H9 (cell line): ENCODE data around the gene FUT8. TPM values are rescaled to one million over a fixed set of nuclear protein-coding genes. Genes with fewer than 3 reads are reported as not detected.

Experiments used
- DNase-seq: peaks from one replicate; pipeline ENCODE4 v3.0.0-alpha.2; 2017
- H2AFZ ChIP-seq: one replicate; pipeline ENCODE4 v1.6.1; 2013; ENCODE audit warnings: mild to moderate bottlenecking, low read length, control low read depth, moderate library complexity
- H2AK5ac ChIP-seq: 2 replicates; pipeline ENCODE4 v1.6.1; 2013; ENCODE audit warnings: low read length, control low read depth, mixed read lengths; ENCODE audit not compliant: insufficient read length
- H2BK120ac ChIP-seq: one replicate; pipeline ENCODE4 v1.6.1; 2013; ENCODE audit warnings: low read depth, mild to moderate bottlenecking, low read length, control low read depth, inconsistent platforms; ENCODE audit not compliant: poor library complexity, severe bottlenecking
- H2BK12ac ChIP-seq: 2 replicates; pipeline ENCODE4 v1.6.1; 2013; ENCODE audit warnings: low read length, control low read depth, mixed read lengths, low read depth; ENCODE audit not compliant: insufficient read length
- H2BK15ac ChIP-seq: 2 replicates; pipeline ENCODE4 v1.6.1; 2013; ENCODE audit warnings: low read depth, low read length, control low read depth
- H2BK20ac ChIP-seq: one replicate; pipeline ENCODE4 v1.6.1; 2013; ENCODE audit warnings: low read depth, mild to moderate bottlenecking, low read length, control low read depth, inconsistent platforms; ENCODE audit not compliant: poor library complexity, severe bottlenecking
- H2BK5ac ChIP-seq: 2 replicates; pipeline ENCODE4 v1.6.1; 2013; ENCODE audit warnings: low read length, control low read depth, mixed read lengths; ENCODE audit not compliant: insufficient read length
- H3K14ac ChIP-seq: 2 replicates; pipeline ENCODE4 v1.6.1; 2013; ENCODE audit warnings: low read length, control low read depth; ENCODE audit not compliant: insufficient read depth
- H3K18ac ChIP-seq: 2 replicates; pipeline ENCODE4 v1.6.1; 2013; ENCODE audit warnings: low read depth, mild to moderate bottlenecking, mixed read lengths, low read length, control low read depth; ENCODE audit not compliant: insufficient read length
- H3K23ac ChIP-seq: 2 replicates; pipeline ENCODE4 v1.6.1; 2013; ENCODE audit warnings: low read length, control low read depth, mixed read lengths, low read depth; ENCODE audit not compliant: insufficient read length
- H3K23me2 ChIP-seq: 2 replicates; pipeline ENCODE4 v1.6.1; 2013; ENCODE audit warnings: low read depth, mild to moderate bottlenecking, mixed read lengths, low read length, control low read depth; ENCODE audit not compliant: insufficient read length, poor library complexity, severe bottlenecking
- H3K27ac ChIP-seq: 2 replicates; pipeline ENCODE4 v1.5.1; 2013; ENCODE audit warnings: low read length, control low read depth, mixed read lengths, low read depth; ENCODE audit not compliant: insufficient read length
- H3K27me3 ChIP-seq: 2 replicates; pipeline ENCODE4 v1.6.1; 2013; ENCODE audit warnings: low read length, control low read depth, inconsistent platforms; ENCODE audit not compliant: insufficient read depth
- H3K4ac ChIP-seq: 2 replicates; pipeline ENCODE4 v1.6.1; 2013; ENCODE audit warnings: low read depth, mild to moderate bottlenecking, control low read depth, inconsistent platforms, low read length, moderate library complexity
- H3K4me1 ChIP-seq: 2 replicates; pipeline ENCODE4 v1.6.1; 2013; ENCODE audit warnings: low read length, control low read depth, inconsistent platforms; ENCODE audit not compliant: insufficient read depth
- H3K4me2 ChIP-seq: 2 replicates; pipeline ENCODE4 v1.6.1; 2013; ENCODE audit warnings: low read length, control low read depth, mixed read lengths; ENCODE audit not compliant: insufficient read length, insufficient read depth
- H3K56ac ChIP-seq: 2 replicates; pipeline ENCODE4 v1.6.1; 2013; ENCODE audit warnings: low read depth, mild to moderate bottlenecking, mixed read lengths, low read length, control low read depth; ENCODE audit not compliant: insufficient read length
- H3K79me1 ChIP-seq: 2 replicates; pipeline ENCODE4 v1.6.1; 2013; ENCODE audit warnings: low read depth, mild to moderate bottlenecking, moderate library complexity, low read length, control low read depth, inconsistent platforms; ENCODE audit not compliant: insufficient read depth, poor library complexity, severe bottlenecking
- H3K79me2 ChIP-seq: 2 replicates; pipeline ENCODE4 v1.6.1; 2013; ENCODE audit warnings: low read length, control low read depth, inconsistent platforms; ENCODE audit not compliant: insufficient read depth
- H3K9ac ChIP-seq: 2 replicates; pipeline ENCODE4 v1.6.1; 2013; ENCODE audit warnings: low read length, control low read depth, mixed read lengths; ENCODE audit not compliant: insufficient read length; ENCODE audit errors: extremely low read depth
- H3K9me3 ChIP-seq: one replicate; pipeline ENCODE4 v1.6.1; 2013; ENCODE audit warnings: low read depth, low read length, inconsistent platforms; ENCODE audit not compliant: control insufficient read depth
- H3T11ph ChIP-seq: one replicate; pipeline ENCODE4 v1.6.1; 2013; ENCODE audit warnings: mild to moderate bottlenecking, low read length, control low read depth, inconsistent platforms
- H4K20me1 ChIP-seq: one replicate; pipeline ENCODE4 v1.6.1; 2013; ENCODE audit not compliant: control insufficient read depth, insufficient read length, insufficient read depth
- H4K5ac ChIP-seq: 2 replicates; pipeline ENCODE4 v1.6.1; 2013; ENCODE audit warnings: low read depth, mild to moderate bottlenecking, mixed read lengths, low read length, control low read depth; ENCODE audit not compliant: insufficient read length
- H4K8ac ChIP-seq: replicated peaks from 2 replicates; pipeline ENCODE4 v1.6.1; 2013; ENCODE audit warnings: low read length, control low read depth, mixed read lengths, low read depth; ENCODE audit not compliant: insufficient read length
- H4K91ac ChIP-seq: 2 replicates; pipeline ENCODE4 v1.6.1; 2013; ENCODE audit warnings: low read depth, mild to moderate bottlenecking, moderate library complexity, mixed read lengths, low read length, control low read depth; ENCODE audit not compliant: insufficient read length
- H3K27ac Mint-ChIP-seq, 3 experiments: 2 replicates in 2 of 3; 3 replicates in 1 of 3; pipeline ENCODE4 v1.8.0; 2020 to 2021; ENCODE audit warnings: mixed read lengths in 3 of 3, mild to moderate bottlenecking in 1 of 3, moderate library complexity in 1 of 3
- H3K27me3 Mint-ChIP-seq: 2 replicates; pipeline ENCODE4 v1.8.0; 2021; ENCODE audit warnings: low read depth, mild to moderate bottlenecking, moderate library complexity, mixed read lengths
- H3K36me3 Mint-ChIP-seq, 3 experiments: 2 replicates in 2 of 3; 3 replicates in 1 of 3; pipeline ENCODE4 v1.8.0; 2020 to 2021; ENCODE audit warnings: low read depth in 3 of 3, mixed read lengths in 3 of 3; ENCODE audit not compliant: insufficient read depth in 1 of 3
- H3K4me1 Mint-ChIP-seq, 2 experiments: 2 replicates each; pipeline ENCODE4 v1.8.0; 2020; ENCODE audit warnings: mixed read lengths in 2 of 2
- H3K4me3 Mint-ChIP-seq, 2 experiments: 2 replicates in 1 of 2; 3 replicates in 1 of 2; pipeline ENCODE4 v1.8.0; 2020 to 2021; ENCODE audit warnings: mild to moderate bottlenecking in 2 of 2, mixed read lengths in 2 of 2, moderate library complexity in 1 of 2
- H3K9me3 Mint-ChIP-seq, 2 experiments: 2 replicates in 1 of 2; 3 replicates in 1 of 2; pipeline ENCODE4 v1.8.0; 2020; ENCODE audit warnings: mild to moderate bottlenecking in 2 of 2, mixed read lengths in 2 of 2, moderate library complexity in 1 of 2
- CTCF ChIP-seq: fragments of 200-600 bp; sonication (generic); conservative IDR thresholded peaks from 3 replicates; pipeline ENCODE4 v1.8.0; 2021; ENCODE audit warnings: antibody characterized with exemption, mild to moderate bottlenecking
- WGBS: extraction: QIAGEN DNeasy Blood & Tissue Kit; methylation state at CpG from one replicate; pipeline ENCODE4 v1.1.7; 2013; ENCODE audit warnings: missing lambda C conversion rate, low lambda C conversion rate, mixed read lengths; ENCODE audit not compliant: insufficient read length; ENCODE audit errors: extremely low coverage; 5-methylcytosine and 5-hydroxymethylcytosine counted together
- total RNA-seq: library from RNA; stranded (reverse); gene quantifications from 2 replicates; pipeline ENCODE4 v1.2.1, GENCODE V29; 2021

FUT8 gene
- total RNA-seq, 1 experiment from 2014 or later = 44.3 TPM

GRCh38 chr14:65774041-65774440 is 361.5 kb downstream of the FUT8 start:
- Histone ChIP-seq H3K4me1 (no peaks in the 10 kb centered on the region), H3K23ac (no peak overlapping the region), H3K4me2 (no peak overlapping the region), H3K79me1 (no peaks in the 10 kb centered on the region), H3K9ac (no peak overlapping the region), H2BK15ac (no peak overlapping the region), H4K20me1 (no peaks in the 10 kb centered on the region), H2BK20ac (no peak overlapping the region), H4K91ac (no peak overlapping the region), H4K8ac (no peak overlapping the region), H3K4ac (no peak overlapping the region), H2AK5ac (no peak overlapping the region), H3K9me3 (no peaks in the 10 kb centered on the region), H2BK12ac (no peak overlapping the region), H2BK120ac (no peak overlapping the region), H2AFZ (no peak overlapping the region), H3K79me2 (no peaks in the 10 kb centered on the region), H4K5ac (no peak overlapping the region), H3T11ph (no peak overlapping the region), H3K27me3 (no peaks in the 10 kb centered on the region), H3K18ac (no peak overlapping the region), H3K23me2 (no peaks in the 10 kb centered on the region), H3K14ac (no peak overlapping the region), H3K56ac (no peak overlapping the region), H3K27ac (no peak overlapping the region), H2BK5ac (no peak overlapping the region)
- no CpG with 5 or more reads among the region's 1 CpG for WGBS
- H3K27me3 Mint-ChIP-seq = peaks cover 2% of the 10 kb centered on the region; the same call in 1 of the 2 replicates
- no peaks in the 10 kb centered on the region; a peak in 1 of 5 replicates for H3K9me3 Mint-ChIP-seq
- DNase-seq = no peak
- H3K36me3 Mint-ChIP-seq = no peaks in the 10 kb centered on the region
- no peak for TF ChIP-seq CTCF
- H3K27ac Mint-ChIP-seq = no peak overlapping the region
- H3K4me3 Mint-ChIP-seq = no peak overlapping the region
- H3K4me1 Mint-ChIP-seq = peaks cover 0 to 3% of the 10 kb centered on the region in 2 experiments; a peak in 1 of 4 replicates
